Activated CD4-positive, alpha-beta T cell treated with anti-CD3 and anti-CD28 coated beads for 36 hours (primary cell): ENCODE results near the gene ASZ1. TPM values are rescaled to one million over a fixed set of nuclear protein-coding genes. Genes with fewer than 3 reads are reported as not detected.

Experiments
- total RNA-seq, 2 experiments: library from RNA; stranded (reverse); gene quantifications; one replicate each; pipeline ENCODE4 v1.2.3, GENCODE V29; 2021

The ASZ1 gene
- total RNA-seq, 2 experiments from 2014 or later = not detected

Other genes with a start within 250 kb of the ASZ1 start
- not detected for gene WNT2, start 104.4 kb downstream of the ASZ1 start, total RNA-seq
- not detected for gene CFTR, start 52.5 kb upstream of the ASZ1 start, total RNA-seq